HG02943 (cell line): Measurements from ENCODE around the gene RYR1.

ENCODE experiments used
- ATAC-seq: cut with Tn5 transposase; IDR thresholded peaks from one replicate; pipeline ENCODE4 v1.9.1; 2021; ENCODE audit warnings: mild to moderate bottlenecking, low read depth, moderate library complexity; ENCODE audit not compliant: unreplicated experiment

The RYR1 gene

GRCh38 chr19:38433268-38433733, at the start of gene RYR1:
Gene RYR1, plus strand, starts transcription at chr19:38433691. Its CDS starts 139 bp downstream, at chr19:38433830.
- ATAC-seq, result no peak

GRCh38 chr19:38383743-38384142, 49.7 kb upstream of the RYR1 start:
- no peak for ATAC-seq

GRCh38 chr19:38384209-38385027, 49.1 kb upstream of the RYR1 start:
- no peak for ATAC-seq

GRCh38 chr19:38385057-38385803, 48.3 kb upstream of the RYR1 start:
- no peak for ATAC-seq

- ATAC-seq, result no peak
These were observed 47.7 kb upstream of the RYR1 start for GRCh38 chr19:38385804-38386257.

- ATAC-seq, result no peak
These were observed 47.1 kb upstream of the RYR1 start for GRCh38 chr19:38386300-38386970.

GRCh38 chr19:38386971-38387549, 46.4 kb upstream of the RYR1 start:
- ATAC-seq, result no peak

- ATAC-seq, result no peak
These were observed 45.7 kb upstream of the RYR1 start, which contains the start of gene GGN for GRCh38 chr19:38387550-38388348. Gene GGN, minus strand, starts transcription at chr19:38388034. Its CDS starts 773 bp downstream, at chr19:38387261.

- ATAC-seq, result no peak
These were observed 45.0 kb upstream of the RYR1 start, which contains the start of gene SPRED3 for GRCh38 chr19:38388349-38389100. Gene SPRED3, plus strand, starts transcription at chr19:38388697. Its CDS starts 1,606 bp downstream, at chr19:38390303.

- ATAC-seq, result no peak
These were observed 44.2 kb upstream of the RYR1 start for GRCh38 chr19:38389101-38389925.

- no peak for ATAC-seq
These were observed 43.2 kb upstream of the RYR1 start for GRCh38 chr19:38389957-38390924.

GRCh38 chr19:38391911-38392464, 41.5 kb upstream of the RYR1 start:
- no peak for ATAC-seq

GRCh38 chr19:38392707-38393308, 40.7 kb upstream of the RYR1 start:
- no peak for ATAC-seq

GRCh38 chr19:38394488-38394887, 39.0 kb upstream of the RYR1 start:
- no peak for ATAC-seq

- no peak for ATAC-seq
These were observed 37.9 kb upstream of the RYR1 start for GRCh38 chr19:38395381-38396114.
